Stomach smooth muscle (tissue), 2 donors: ENCODE data around the gene COL28A1.

ENCODE experiments used
- H3K27ac ChIP-seq: one replicate; pipeline ENCODE4 v1.7.0; 2013; ENCODE audit warnings: mild to moderate bottlenecking, low read length, inconsistent platforms
- H3K27me3 ChIP-seq, 2 donors: one replicate each; pipeline ENCODE4 v1.7.0; 2013; ENCODE audit warnings: low read length in 2 of 2; ENCODE audit not compliant: insufficient read depth in 2 of 2, control insufficient read depth in 1 of 2
- H3K36me3 ChIP-seq, 2 donors: one replicate each; pipeline ENCODE4 v1.7.0; 2013; ENCODE audit warnings: low read length in 2 of 2; ENCODE audit not compliant: control insufficient read depth in 2 of 2, insufficient read depth in 2 of 2
- H3K4me1 ChIP-seq: one replicate; pipeline ENCODE4 v1.7.0; 2013; ENCODE audit warnings: low read length; ENCODE audit not compliant: control insufficient read depth, insufficient read depth
- H3K4me3 ChIP-seq, 2 donors: one replicate each; pipeline ENCODE4 v1.7.0; 2013; ENCODE audit warnings: low read length in 2 of 2
- H3K9ac ChIP-seq, 2 donors: one replicate each; pipeline ENCODE4 v1.7.0; 2013; ENCODE audit warnings: low read length in 2 of 2, mild to moderate bottlenecking in 1 of 2
- H3K9me3 ChIP-seq, 2 donors: one replicate each; pipeline ENCODE4 v1.7.0; 2013; ENCODE audit warnings: low read length in 2 of 2; ENCODE audit not compliant: control insufficient read depth in 2 of 2
- donor health status: healthy.
- donor health status: Pancreatic carcinoma.

The COL28A1 gene

GRCh38 chr7:7539711-7540110 lies 4.0 kb upstream of the COL28A1 start:
- H3K9ac ChIP-seq = no peak overlapping the region
- H3K27me3 ChIP-seq = peaks cover 0 to 3% of the 10 kb centered on the region in 2 donors
- H3K4me1 ChIP-seq = no peaks in the 10 kb centered on the region
- H3K27ac ChIP-seq = no peak overlapping the region
- no peaks in the 10 kb centered on the region for H3K9me3 ChIP-seq
- H3K4me3 ChIP-seq = no peak overlapping the region
- no peaks in the 10 kb centered on the region for H3K36me3 ChIP-seq

- no peak overlapping the region for H3K27ac ChIP-seq
- H3K4me3 ChIP-seq = no peak overlapping the region
- H3K9me3 ChIP-seq = no peaks in the 10 kb centered on the region
- H3K9ac ChIP-seq = no peak overlapping the region
- H3K4me1 ChIP-seq = no peaks in the 10 kb centered on the region
- H3K27me3 ChIP-seq = peaks cover 0 to 3% of the 10 kb centered on the region in 2 donors
- no peaks in the 10 kb centered on the region for H3K36me3 ChIP-seq
Observed at GRCh38 chr7:7539152-7539551, 3.5 kb upstream of the COL28A1 start.

GRCh38 chr7:7537711-7538110 lies 2.0 kb upstream of the COL28A1 start:
- Histone ChIP-seq H3K4me1 (no peaks in the 10 kb centered on the region), H3K9me3 (no peaks in the 10 kb centered on the region), H3K9ac (no peak overlapping the region), H3K4me3 (no peak overlapping the region), H3K27ac (no peak overlapping the region), H3K36me3 (no peaks in the 10 kb centered on the region), H3K27me3 (peaks cover 0 to 3% of the 10 kb centered on the region in 2 donors)

- H3K27me3 ChIP-seq = peaks cover 0 to 3% of the 10 kb centered on the region in 2 donors
- no peaks in the 10 kb centered on the region for H3K36me3 ChIP-seq
- H3K27ac ChIP-seq = no peak overlapping the region
- H3K9ac ChIP-seq = no peak overlapping the region
- no peaks in the 10 kb centered on the region for H3K4me1 ChIP-seq
- no peaks in the 10 kb centered on the region for H3K9me3 ChIP-seq
- H3K4me3 ChIP-seq = no peak overlapping the region
Observed at GRCh38 chr7:7536396-7537019, 835 bp upstream of the COL28A1 start.

- Histone ChIP-seq H3K9ac (no peak overlapping the region), H3K4me3 (no peak overlapping the region), H3K27me3 (peaks cover 0 to 3% of the 10 kb centered on the region in 2 donors), H3K36me3 (no peaks in the 10 kb centered on the region), H3K4me1 (no peaks in the 10 kb centered on the region), H3K9me3 (no peaks in the 10 kb centered on the region), H3K27ac (no peak overlapping the region)
Observed at GRCh38 chr7:7533831-7534430, 1.7 kb downstream of the COL28A1 start.

GRCh38 chr7:7529328-7529727 lies 6.3 kb downstream of the COL28A1 start:
- Histone ChIP-seq H3K36me3 (no peaks in the 10 kb centered on the region), H3K4me1 (no peaks in the 10 kb centered on the region), H3K9me3 (no peaks in the 10 kb centered on the region), H3K4me3 (no peak overlapping the region), H3K27me3 (no peaks in the 10 kb centered on the region), H3K9ac (no peak overlapping the region), H3K27ac (no peak overlapping the region)

- H3K9me3 ChIP-seq = no peaks in the 10 kb centered on the region
- no peaks in the 10 kb centered on the region for H3K4me1 ChIP-seq
- H3K9ac ChIP-seq = no peak overlapping the region
- no peaks in the 10 kb centered on the region for H3K27me3 ChIP-seq
- no peak overlapping the region for H3K4me3 ChIP-seq
- H3K27ac ChIP-seq = no peak overlapping the region
- no peaks in the 10 kb centered on the region for H3K36me3 ChIP-seq
Observed at GRCh38 chr7:7527047-7527446, 8.6 kb downstream of the COL28A1 start.

GRCh38 chr7:7526006-7526405 lies 9.7 kb downstream of the COL28A1 start:
- Histone ChIP-seq H3K36me3 (no peaks in the 10 kb centered on the region), H3K27ac (no peak overlapping the region), H3K27me3 (no peaks in the 10 kb centered on the region), H3K4me3 (no peak overlapping the region), H3K4me1 (no peaks in the 10 kb centered on the region), H3K9me3 (no peaks in the 10 kb centered on the region), H3K9ac (no peak overlapping the region)

- Histone ChIP-seq H3K4me3 (no peak overlapping the region), H3K27ac (no peak overlapping the region), H3K4me1 (no peaks in the 10 kb centered on the region), H3K9me3 (no peaks in the 10 kb centered on the region), H3K27me3 (no peaks in the 10 kb centered on the region), H3K9ac (no peak overlapping the region), H3K36me3 (no peaks in the 10 kb centered on the region)
Observed at GRCh38 chr7:7524121-7524520, 11.6 kb downstream of the COL28A1 start.

- H3K4me3 ChIP-seq = no peak overlapping the region
- H3K27ac ChIP-seq = no peak overlapping the region
- no peaks in the 10 kb centered on the region for H3K4me1 ChIP-seq
- no peaks in the 10 kb centered on the region for H3K36me3 ChIP-seq
- H3K9me3 ChIP-seq = no peaks in the 10 kb centered on the region
- H3K27me3 ChIP-seq = no peaks in the 10 kb centered on the region
- H3K9ac ChIP-seq = no peak overlapping the region
Observed at GRCh38 chr7:7522421-7522820, 13.3 kb downstream of the COL28A1 start.

GRCh38 chr7:7521259-7521658 lies 14.4 kb downstream of the COL28A1 start:
- no peak overlapping the region for H3K27ac ChIP-seq
- no peaks in the 10 kb centered on the region for H3K27me3 ChIP-seq
- no peaks in the 10 kb centered on the region for H3K9me3 ChIP-seq
- no peaks in the 10 kb centered on the region for H3K36me3 ChIP-seq
- no peak overlapping the region for H3K9ac ChIP-seq
- no peaks in the 10 kb centered on the region for H3K4me1 ChIP-seq
- no peak overlapping the region for H3K4me3 ChIP-seq
